Measurements from ENCODE around the gene AFDN. TPM values are rescaled to one million over a fixed set of nuclear protein-coding genes. Genes with fewer than 3 reads are reported as not detected.
"Not testable (repeated sequence)": the region's sequence is repeated elsewhere in the genome, so short reads cannot be mapped to it uniquely, and the experiment has no call there.

AFDN gene
- total and polyA plus RNA-seq, 9 donors: 24.4 to 266 (median 86.6) TPM

GRCh38 chr6:167973148-167973885 lies 146.6 kb downstream of the AFDN start:
- WGBS, 3 donors: 85 to 93% (median 88%) methylated on average over 9 of the region's 9 CpGs
- TF ChIP-seq POLR2A (IDR thresholded peaks at IDR 0.05): no peak
- no peak for TF ChIP-seq EP300 (IDR thresholded peaks at IDR 0.05)
- no peak for TF ChIP-seq CTCF (IDR thresholded peaks at IDR 0.05)
- Histone ChIP-seq H3K4me1 (ENCODE audit: insufficient read depth) (peaks cover 2% of the 10 kb centered on the region), H3K36me3 (no peaks in the 10 kb centered on the region), H3K27me3 (no peaks in the 10 kb centered on the region), H3K9me3 (no peaks in the 10 kb centered on the region), H3K4me3 (no peak overlapping the region), H3K27ac (no peak overlapping the region)
- no peak for DNase-seq
- intact Hi-C loops (cut with DNase I): no loop called here

GRCh38 chr6:167974640-167975344 lies 148.1 kb downstream of the AFDN start:
- DNase-seq: no peak
- intact Hi-C loops (cut with DNase I): no loop called here
- peaks cover 2% of the 10 kb centered on the region for H3K4me1 ChIP-seq (ENCODE audit: insufficient read depth)

GRCh38 chr6:167975458-167975857 lies 148.7 kb downstream of the AFDN start:
- Histone ChIP-seq H3K4me3 (no peak overlapping the region), H3K27me3 (no peaks in the 10 kb centered on the region), H3K9me3 (no peaks in the 10 kb centered on the region), H3K36me3 (no peaks in the 10 kb centered on the region), H3K4me1 (ENCODE audit: insufficient read depth) (peaks cover 2% of the 10 kb centered on the region), H3K27ac (no peak overlapping the region)
- 84 to 92% (median 88%) methylated on average over 19 of the region's 19 CpGs for WGBS, 3 donors
- no peak for DNase-seq
- intact Hi-C loops (cut with DNase I): no loop called here
- TF ChIP-seq CTCF (IDR thresholded peaks at IDR 0.05) (no peak), EP300 (IDR thresholded peaks at IDR 0.05) (no peak), POLR2A (IDR thresholded peaks at IDR 0.05) (no peak)

More at GRCh38 chr6:167974640-167975344, 148.1 kb downstream of the AFDN start:
- Histone ChIP-seq H3K4me3 (no peak overlapping the region), H3K27ac (no peak overlapping the region), H3K27me3 (no peaks in the 10 kb centered on the region), H3K36me3 (no peaks in the 10 kb centered on the region), H3K9me3 (no peaks in the 10 kb centered on the region)
- 42 to 65% (median 47%) methylated on average over 12 of the region's 12 CpGs for WGBS, 3 donors
- TF ChIP-seq CTCF (IDR thresholded peaks at IDR 0.05) (no peak), POLR2A (IDR thresholded peaks at IDR 0.05) (no peak), EP300 (IDR thresholded peaks at IDR 0.05) (no peak)

GRCh38 chr6:167976116-167976657 lies 149.5 kb downstream of the AFDN start:
- H3K27ac ChIP-seq; H3K4me3 ChIP-seq; H3K36me3 ChIP-seq; DNase-seq; H3K9me3 ChIP-seq; H3K4me1 ChIP-seq (ENCODE audit: insufficient read depth); intact Hi-C loops (cut with DNase I); H3K27me3 ChIP-seq: not testable (repeated sequence)

- intact Hi-C loops (cut with DNase I): no loop called here
- Histone ChIP-seq H3K4me3 (no peak overlapping the region), H3K4me1 (ENCODE audit: insufficient read depth) (peaks cover 2% of the 10 kb centered on the region), H3K27ac (no peak overlapping the region), H3K36me3 (no peaks in the 10 kb centered on the region), H3K27me3 (no peaks in the 10 kb centered on the region), H3K9me3 (no peaks in the 10 kb centered on the region)
- 89 to 95% (median 92%) methylated on average over 27 of the region's 27 CpGs for WGBS, 3 donors
- no peak for TF ChIP-seq EP300 (IDR thresholded peaks at IDR 0.05)
- no peak for TF ChIP-seq POLR2A (IDR thresholded peaks at IDR 0.05)
- TF ChIP-seq CTCF (IDR thresholded peaks at IDR 0.05): no peak
- no peak for DNase-seq
Measured at GRCh38 chr6:167976708-167977107, 150.0 kb downstream of the AFDN start.
